ENCODE results near the gene NTM. TPM values are rescaled to one million over a fixed set of nuclear protein-coding genes. Genes with fewer than 3 reads are reported as not detected.
"Not testable (repeated sequence)": the region's sequence is repeated elsewhere in the genome, so short reads cannot be mapped to it uniquely, and the experiment has no call there.

Gene NTM
- total RNA-seq, 2 donors from 2014 or later = not detected

DNA sequence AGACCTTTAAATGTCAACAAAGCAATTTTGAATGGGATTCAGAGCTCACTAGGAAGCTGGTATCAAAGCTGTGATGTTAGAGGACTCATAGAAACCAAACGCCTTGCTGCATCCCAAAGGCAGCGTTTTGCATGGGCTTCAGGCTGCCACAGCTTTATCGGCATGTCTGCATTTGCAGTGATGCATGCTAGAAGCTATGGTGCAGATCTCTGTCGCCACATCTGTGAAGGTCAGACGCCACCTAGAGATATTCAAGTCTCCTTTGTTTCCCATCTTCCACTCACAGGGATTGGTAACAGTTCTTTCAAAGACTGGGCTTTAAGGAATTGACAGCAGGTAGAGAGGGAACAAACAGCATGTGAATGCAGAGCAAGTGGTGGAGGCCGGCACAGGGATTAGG lies 47.8 kb downstream of the NTM start:
- H3K4me1 ChIP-seq (ENCODE audit: control insufficient read depth in 1 of 2, low read depth in 2 of 2) = no peaks in the 10 kb centered on the region
- no peak overlapping the region for H3K4me3 ChIP-seq
- no peak for DNase-seq (ENCODE audit: low spot score)
- no peaks in the 10 kb centered on the region for H3K27me3 ChIP-seq (replicated peaks; ENCODE audit: insufficient read depth)
- no peak overlapping the region for H3K27ac ChIP-seq
- no peaks in the 10 kb centered on the region for H3K36me3 ChIP-seq
- ATAC-seq (ENCODE audit: insufficient number of reproducible peaks, low FRiP score, low read depth) = no peak
- TF ChIP-seq, protein P1, sequence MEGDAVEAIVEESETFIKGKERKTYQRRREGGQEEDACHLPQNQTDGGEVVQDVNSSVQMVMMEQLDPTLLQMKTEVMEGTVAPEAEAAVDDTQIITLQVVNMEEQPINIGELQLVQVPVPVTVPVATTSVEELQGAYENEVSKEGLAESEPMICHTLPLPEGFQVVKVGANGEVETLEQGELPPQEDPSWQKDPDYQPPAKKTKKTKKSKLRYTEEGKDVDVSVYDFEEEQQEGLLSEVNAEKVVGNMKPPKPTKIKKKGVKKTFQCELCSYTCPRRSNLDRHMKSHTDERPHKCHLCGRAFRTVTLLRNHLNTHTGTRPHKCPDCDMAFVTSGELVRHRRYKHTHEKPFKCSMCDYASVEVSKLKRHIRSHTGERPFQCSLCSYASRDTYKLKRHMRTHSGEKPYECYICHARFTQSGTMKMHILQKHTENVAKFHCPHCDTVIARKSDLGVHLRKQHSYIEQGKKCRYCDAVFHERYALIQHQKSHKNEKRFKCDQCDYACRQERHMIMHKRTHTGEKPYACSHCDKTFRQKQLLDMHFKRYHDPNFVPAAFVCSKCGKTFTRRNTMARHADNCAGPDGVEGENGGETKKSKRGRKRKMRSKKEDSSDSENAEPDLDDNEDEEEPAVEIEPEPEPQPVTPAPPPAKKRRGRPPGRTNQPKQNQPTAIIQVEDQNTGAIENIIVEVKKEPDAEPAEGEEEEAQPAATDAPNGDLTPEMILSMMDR (IDR thresholded peaks at IDR 0.05) = no peak
- H3K9me3 ChIP-seq = no peaks in the 10 kb centered on the region

DNA sequence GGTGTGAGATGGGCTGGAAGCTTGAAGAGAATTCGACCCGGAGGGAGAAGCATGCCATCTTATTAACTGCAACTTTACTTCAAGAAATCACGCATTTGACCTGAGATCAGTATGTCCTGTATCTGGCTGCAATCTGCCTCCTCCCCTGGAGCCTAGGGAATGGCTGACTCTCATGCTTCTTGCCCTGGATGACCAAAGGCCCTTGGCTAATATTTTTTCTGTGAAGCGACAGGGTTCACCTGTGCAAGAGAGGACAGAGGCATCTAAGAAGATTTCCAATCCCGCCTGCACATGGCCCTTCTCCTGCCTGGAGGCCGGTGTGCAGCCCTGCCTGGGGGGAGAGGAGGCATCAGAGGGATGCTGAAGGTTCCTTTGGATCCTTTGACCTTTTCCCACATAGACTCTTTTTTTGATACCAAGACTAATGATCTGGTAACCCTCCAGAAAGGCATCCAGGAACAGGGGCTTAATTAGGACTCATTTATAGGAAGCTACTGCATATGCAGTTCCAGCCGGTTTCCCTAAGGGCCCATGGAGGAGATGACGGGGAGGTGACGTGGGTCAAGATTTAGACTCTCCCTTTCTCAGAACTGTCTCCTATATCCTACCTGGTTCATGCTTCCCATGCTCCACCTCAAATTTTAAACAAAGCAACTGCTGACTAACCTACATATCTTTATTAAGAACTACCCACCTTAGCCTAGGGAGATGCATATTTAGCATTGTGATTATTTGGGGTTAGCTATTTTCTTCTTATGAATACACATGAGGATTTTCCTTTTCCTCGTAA lies 50.8 kb downstream of the NTM start:
- no peaks in the 10 kb centered on the region for H3K9me3 ChIP-seq
- no peak for ATAC-seq (ENCODE audit: insufficient number of reproducible peaks, low FRiP score, low read depth)
- H3K4me3 ChIP-seq = no peak overlapping the region
- no peaks in the 10 kb centered on the region for H3K27me3 ChIP-seq (replicated peaks; ENCODE audit: insufficient read depth)
- TF ChIP-seq, protein P1 (IDR thresholded peaks at IDR 0.05) = no peak
- H3K27ac ChIP-seq = no peak overlapping the region
- no peak for DNase-seq (ENCODE audit: low spot score)
- H3K36me3 ChIP-seq = no peaks in the 10 kb centered on the region
- no peaks in the 10 kb centered on the region for H3K4me1 ChIP-seq (ENCODE audit: control insufficient read depth in 1 of 2, low read depth in 2 of 2)

DNA sequence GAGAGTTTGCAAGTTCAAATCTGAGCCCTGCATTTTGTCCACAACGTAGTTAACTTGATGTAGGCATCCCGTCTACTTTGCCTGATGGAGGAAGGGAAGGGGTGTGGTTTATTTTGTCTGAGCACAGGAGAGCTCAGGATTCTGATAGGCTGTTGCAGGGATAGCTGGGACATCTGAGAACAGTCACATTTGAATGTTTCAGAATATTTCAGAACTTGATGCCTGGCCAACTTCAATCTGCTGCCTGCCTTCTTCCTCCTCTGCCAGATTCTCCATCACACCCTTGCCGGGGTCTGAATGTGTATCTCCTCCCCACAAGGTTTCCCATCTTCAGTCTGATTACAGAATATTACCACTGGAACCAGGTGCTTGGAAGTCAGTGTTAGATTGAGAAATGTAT lies 51.6 kb downstream of the NTM start:
- ATAC-seq (ENCODE audit: insufficient number of reproducible peaks, low FRiP score, low read depth) = no peak
- Histone ChIP-seq H3K36me3 (no peaks in the 10 kb centered on the region), H3K27ac (no peak overlapping the region), H3K9me3 (no peaks in the 10 kb centered on the region), H3K27me3 (replicated peaks; ENCODE audit: insufficient read depth) (no peaks in the 10 kb centered on the region), H3K4me3 (no peak overlapping the region), H3K4me1 (ENCODE audit: control insufficient read depth in 1 of 2, low read depth in 2 of 2) (no peaks in the 10 kb centered on the region)
- TF ChIP-seq, protein P1 (IDR thresholded peaks at IDR 0.05) = no peak
- DNase-seq (ENCODE audit: low spot score) = no peak

DNA sequence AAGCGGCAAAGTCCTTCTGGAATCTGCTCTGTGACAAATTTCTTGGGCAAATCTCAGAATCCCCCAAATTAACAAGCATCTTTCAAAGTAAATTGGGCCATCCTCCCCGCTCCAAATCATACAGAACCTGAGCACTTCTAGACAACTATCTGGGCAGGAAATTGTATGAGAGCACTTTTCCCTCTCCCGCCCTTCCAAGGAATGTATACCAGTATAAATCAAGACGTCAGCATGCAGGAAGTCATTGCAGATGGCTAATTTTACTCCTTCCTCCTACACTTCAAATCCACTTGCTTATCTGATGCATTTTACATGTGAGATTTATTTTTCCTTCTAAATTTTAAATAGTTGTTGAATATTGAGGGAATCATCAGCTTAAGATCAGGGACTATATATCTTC lies 52.1 kb downstream of the NTM start:
- no peak overlapping the region for H3K4me3 ChIP-seq
- TF ChIP-seq, protein P1 (IDR thresholded peaks at IDR 0.05) = no peak
- H3K9me3 ChIP-seq = no peaks in the 10 kb centered on the region
- no peak overlapping the region for H3K27ac ChIP-seq
- H3K4me1 ChIP-seq (ENCODE audit: control insufficient read depth in 1 of 2, low read depth in 2 of 2) = no peaks in the 10 kb centered on the region
- H3K27me3 ChIP-seq (replicated peaks; ENCODE audit: insufficient read depth) = no peaks in the 10 kb centered on the region
- DNase-seq (ENCODE audit: low spot score) (no peak), ATAC-seq (ENCODE audit: insufficient number of reproducible peaks, low FRiP score, low read depth) (no peak)
- no peaks in the 10 kb centered on the region for H3K36me3 ChIP-seq

- H3K9me3 ChIP-seq = no peaks in the 10 kb centered on the region
- TF ChIP-seq, protein P1 (IDR thresholded peaks at IDR 0.05) = no peak
- DNase-seq (ENCODE audit: low spot score) (no peak), ATAC-seq (ENCODE audit: insufficient number of reproducible peaks, low FRiP score, low read depth) (no peak)
- H3K4me1 ChIP-seq (ENCODE audit: control insufficient read depth in 1 of 2, low read depth in 2 of 2) = no peaks in the 10 kb centered on the region
- H3K36me3 ChIP-seq = no peaks in the 10 kb centered on the region
- no peak overlapping the region for H3K4me3 ChIP-seq
- H3K27ac ChIP-seq = no peak overlapping the region
- H3K27me3 ChIP-seq (replicated peaks; ENCODE audit: insufficient read depth) = no peaks in the 10 kb centered on the region
These were observed 53.3 kb downstream of the NTM start for GRCh38 chr11:131423688-131424087.

- H3K27me3 ChIP-seq (replicated peaks; ENCODE audit: insufficient read depth); ATAC-seq (ENCODE audit: insufficient number of reproducible peaks, low FRiP score, low read depth): not testable (repeated sequence)
These were observed 54.0 kb downstream of the NTM start for GRCh38 chr11:131424257-131424876.

More at GRCh38 chr11:131424257-131424876, 54.0 kb downstream of the NTM start:
- H3K27ac ChIP-seq; H3K9me3 ChIP-seq; H3K36me3 ChIP-seq; H3K4me3 ChIP-seq; H3K4me1 ChIP-seq (ENCODE audit: control insufficient read depth in 1 of 2, low read depth in 2 of 2); DNase-seq (ENCODE audit: low spot score): not testable (repeated sequence)
